ENCODE measurements around the gene ZNF334.
A peak's percentile ranks its signal among the peaks of the same experiment; 100 is the strongest.

Gene ZNF334

GRCh38 chr20:46530640-46531039 lies 17.3 kb upstream of the ZNF334 start:
- DNase-seq (ENCODE audit: low read depth), result no peak
- no peak for TF ChIP-seq CTCF (conservative IDR thresholded peaks at IDR 0.05; ENCODE audit: low read depth, low read length)
- no peak overlapping the region for H3K4me3 ChIP-seq (ENCODE audit: low read length)

- no peak overlapping the region for H3K4me3 ChIP-seq (ENCODE audit: low read length)
- no peak for TF ChIP-seq CTCF (conservative IDR thresholded peaks at IDR 0.05; ENCODE audit: low read depth, low read length)
- no peak for DNase-seq (ENCODE audit: low read depth)
These were observed 10.5 kb upstream of the ZNF334 start for GRCh38 chr20:46523696-46524328.

- no peak for DNase-seq (ENCODE audit: low read depth)
- no peak overlapping the region for H3K4me3 ChIP-seq (ENCODE audit: low read length)
- no peak for TF ChIP-seq CTCF (conservative IDR thresholded peaks at IDR 0.05; ENCODE audit: low read depth, low read length)
These were observed 9.7 kb upstream of the ZNF334 start for GRCh38 chr20:46523108-46523507.

- DNase-seq (ENCODE audit: low read depth), result peak; percentile 21
- H3K4me3 ChIP-seq (ENCODE audit: low read length), result no peak overlapping the region
- peak; percentile 82 for TF ChIP-seq CTCF (conservative IDR thresholded peaks at IDR 0.05; ENCODE audit: low read depth, low read length)
These were observed 7.7 kb upstream of the ZNF334 start for GRCh38 chr20:46520976-46521579.

- DNase-seq (ENCODE audit: low read depth), result no peak
- H3K4me3 ChIP-seq (ENCODE audit: low read length), result no peak overlapping the region
- TF ChIP-seq CTCF (conservative IDR thresholded peaks at IDR 0.05; ENCODE audit: low read depth, low read length), result no peak
These were observed 7.2 kb upstream of the ZNF334 start for GRCh38 chr20:46520540-46520939.

- H3K4me3 ChIP-seq (ENCODE audit: low read length), result no peak overlapping the region
- DNase-seq (ENCODE audit: low read depth), result no peak
- TF ChIP-seq CTCF (conservative IDR thresholded peaks at IDR 0.05; ENCODE audit: low read depth, low read length), result no peak
These were observed 6.2 kb upstream of the ZNF334 start for GRCh38 chr20:46519471-46520068.

- H3K4me3 ChIP-seq (ENCODE audit: low read length), result no peak overlapping the region
These were observed 3.8 kb downstream of the ZNF334 start for GRCh38 chr20:46509523-46509922.

More at GRCh38 chr20:46509523-46509922, 3.8 kb downstream of the ZNF334 start:
- no peak for DNase-seq (ENCODE audit: low read depth)
- TF ChIP-seq CTCF (conservative IDR thresholded peaks at IDR 0.05; ENCODE audit: low read depth, low read length), result no peak
